Endothelial cell of umbilical vein (primary cell): Measurements from ENCODE around the gene SNCB. TPM values are rescaled to one million over a fixed set of nuclear protein-coding genes. Genes with fewer than 3 reads are reported as not detected.

Source experiments
- BruUV-seq: library from RNA; stranded (reverse); fragments of 400-500 nt; replicated peaks from 2 replicates; lab custom pipeline; 2021; lab: Mats Ljungman, UMichigan
- CTCF ChIA-PET: fragments of 300-600, 350-600 bp; sonication (Branson Sonifier 250); formaldehyde crosslinking; loops from one replicate; lab custom pipeline; 2021; ENCODE audit warnings: antibody characterized with exemption, inconsistent platforms; lab: Charles Lee
- POLR2A ChIA-PET: fragments of 300-600, 350-600 bp; sonication (Branson Sonifier 250); formaldehyde crosslinking; loops from one replicate; lab custom pipeline; 2021; ENCODE audit warnings: antibody characterized with exemption, inconsistent platforms; lab: Charles Lee
- DNase-seq: peaks from one replicate; pipeline ENCODE4 v3.0.0-alpha.2; 2011; ENCODE audit warnings: low read depth, low spot score
- FAIRE-seq: peaks from 2 replicates; lab custom pipeline; 2011; peaks lifted over from hg19 to GRCh38; lab: Jason Lieb, UNC
- H2AFZ ChIP-seq: 2 replicates; pipeline ENCODE4 v1.6.0; 2012; ENCODE audit warnings: low read depth, low read length, control low read depth, inconsistent platforms
- H3K27ac ChIP-seq: 2 replicates; pipeline ENCODE4 v1.5.1; 2011; ENCODE audit warnings: low read depth, mild to moderate bottlenecking, control low read depth, low read length, moderate library complexity; ENCODE audit not compliant: insufficient read depth
- H3K27me3 ChIP-seq, 2 experiments: 2 replicates each; pipeline versions ENCODE4 v1.6.0 to v1.6.1; 2011; ENCODE audit warnings: low read length in 2 of 2, mixed read lengths in 1 of 2; ENCODE audit not compliant: control insufficient read depth in 2 of 2, insufficient read depth in 2 of 2
- H3K36me3 ChIP-seq, 2 experiments: 2 replicates in 1 of 2; 3 replicates in 1 of 2; pipeline ENCODE4 v1.5.1; 2011; ENCODE audit warnings: low read length in 2 of 2, mild to moderate bottlenecking in 1 of 2, moderate library complexity in 1 of 2; ENCODE audit not compliant: control insufficient read depth in 2 of 2, insufficient read depth in 2 of 2; ENCODE audit errors: extremely low read depth in 1 of 2
- H3K4me1 ChIP-seq: 3 replicates; pipeline ENCODE4 v1.5.1; 2011; ENCODE audit warnings: mild to moderate bottlenecking, low read length; ENCODE audit not compliant: control insufficient read depth, insufficient read depth; ENCODE audit errors: extremely low read depth
- H3K4me2 ChIP-seq: 2 replicates; pipeline ENCODE4 v1.6.1; 2011; ENCODE audit warnings: low read length, control low read depth, mixed read lengths; ENCODE audit not compliant: insufficient read depth
- H3K4me3 ChIP-seq, 3 experiments: fragments of 200-600 bp in 1 of 3; sonication (generic), shearing (Covaris generic) in 1 of 3; replicated peaks in 1 of 3; 2 replicates each; pipeline ENCODE4 v1.5.1; 2011 to 2016; ENCODE audit warnings: control low read depth in 3 of 3, low read length in 3 of 3, mild to moderate bottlenecking in 2 of 3, inconsistent platforms in 1 of 3, low read depth in 1 of 3, moderate library complexity in 1 of 3; ENCODE audit not compliant: insufficient read depth in 1 of 3
- H3K79me2 ChIP-seq: 2 replicates; pipeline ENCODE4 v1.6.0; 2012; ENCODE audit warnings: low read length, inconsistent platforms; ENCODE audit not compliant: control insufficient read depth, insufficient read depth
- H3K9ac ChIP-seq: replicated peaks from 2 replicates; pipeline ENCODE3; 2011; ENCODE audit warnings: low read length, control low read depth; ENCODE audit not compliant: insufficient read depth; ENCODE audit errors: extremely low read depth
- H3K9me1 ChIP-seq: replicated peaks from 3 replicates; pipeline ENCODE4 v1.6.0; 2011; ENCODE audit warnings: mild to moderate bottlenecking, low read length; ENCODE audit not compliant: control insufficient read depth, insufficient read depth; ENCODE audit errors: extremely low read depth
- H3K9me3 ChIP-seq: replicated peaks from 2 replicates; pipeline ENCODE4 v1.5.1; 2012; ENCODE audit warnings: low read length, inconsistent platforms; ENCODE audit not compliant: control insufficient read depth, insufficient read depth
- H4K20me1 ChIP-seq: replicated peaks from 2 replicates; pipeline ENCODE3; 2011; ENCODE audit warnings: mild to moderate bottlenecking, low read length; ENCODE audit not compliant: control insufficient read depth, insufficient read depth; ENCODE audit errors: extremely low read depth
- CTCF ChIP-seq, 2 donors: IDR thresholded peaks; 1 replicate in 1 of 2; 2 replicates in 1 of 2; pipeline ENCODE4 v1.5.1; 2011; ENCODE audit warnings: low read length in 2 of 2, mild to moderate bottlenecking in 2 of 2, moderate library complexity in 2 of 2, control low read depth in 1 of 2, inconsistent platforms in 1 of 2, low read depth in 1 of 2; ENCODE audit not compliant: insufficient read depth in 1 of 2; ENCODE audit errors: extremely low read depth in 1 of 2
- EZH2 ChIP-seq: IDR thresholded peaks from 2 replicates; pipeline ENCODE4 v1.6.1; 2012; ENCODE audit warnings: borderline replicate concordance, low read depth, mild to moderate bottlenecking, moderate library complexity, low read length, inconsistent platforms; ENCODE audit not compliant: severe bottlenecking
- FOS ChIP-seq: IDR thresholded peaks from 2 replicates; pipeline ENCODE4 v1.6.1; 2011; ENCODE audit warnings: mild to moderate bottlenecking, low read length, moderate library complexity, borderline replicate concordance; ENCODE audit not compliant: insufficient read depth
- GATA2 ChIP-seq: IDR thresholded peaks from 2 replicates; pipeline ENCODE4 v1.7.0; 2011; ENCODE audit warnings: low read depth, mild to moderate bottlenecking, moderate library complexity, mixed read lengths, low read length; ENCODE audit not compliant: insufficient read length, insufficient read depth
- JUN ChIP-seq: IDR thresholded peaks from 2 replicates; pipeline ENCODE4 v1.6.1; 2011; ENCODE audit warnings: borderline replicate concordance, low read depth; ENCODE audit not compliant: insufficient read length, insufficient read depth
- MAX ChIP-seq: IDR thresholded peaks from 2 replicates; pipeline ENCODE4 v1.6.1; 2011; ENCODE audit not compliant: insufficient read depth, insufficient read length
- MYC ChIP-seq: IDR thresholded peaks from one replicate; pipeline ENCODE4 v1.6.1; 2011; ENCODE audit warnings: mild to moderate bottlenecking, low read depth, low read length
- POLR2A ChIP-seq: IDR thresholded peaks from 2 replicates; pipeline ENCODE4 v1.6.1; 2012; ENCODE audit warnings: low read depth, mild to moderate bottlenecking, control low read depth, low read length
- POLR2AphosphoS5 ChIP-seq: IDR thresholded peaks from 2 replicates; pipeline ENCODE4 v1.6.1; 2012; ENCODE audit warnings: low read depth, mild to moderate bottlenecking, control low read depth, low read length, moderate library complexity; ENCODE audit not compliant: insufficient read depth
- dilution Hi-C: fragments of 300-500 bp; cut with MboI; formaldehyde crosslinking; loops from one replicate; pipeline ENCODE4 v1.15.0; 2019; ENCODE audit warnings: low sequenced_read_pairs; ENCODE audit not compliant: extremely low pct_ligation_motif_present
- intact Hi-C: fragments of 100-400 bp; cut with micrococcal nuclease; formaldehyde crosslinking; loops from one replicate; pipeline ENCODE4 v1.10.0; 2022
- polyA plus RNA-seq, 4 experiments: library from polyadenylated mRNA; depleted of rRNA in 3 of 4; stranded (reverse) in 3 of 4; unstranded in 1 of 4; fragments of >200 nt; gene quantifications; 2 replicates each; pipeline versions ENCODE4 v1.2.1 to v1.2.3, GENCODE V29; 2011 to 2012; ENCODE audit warnings: missing spikeins in 1 of 4
- total RNA-seq: library from RNA; stranded (reverse); gene quantifications from 2 replicates; pipeline ENCODE4 v1.2.3, GENCODE V29; 2021

SNCB gene
- total and polyA plus RNA-seq, 2 donors (not counting 3 experiments of a cell fraction or from before 2014, with no cell fraction given), result 0.08 TPM; not detected in 1

DNA sequence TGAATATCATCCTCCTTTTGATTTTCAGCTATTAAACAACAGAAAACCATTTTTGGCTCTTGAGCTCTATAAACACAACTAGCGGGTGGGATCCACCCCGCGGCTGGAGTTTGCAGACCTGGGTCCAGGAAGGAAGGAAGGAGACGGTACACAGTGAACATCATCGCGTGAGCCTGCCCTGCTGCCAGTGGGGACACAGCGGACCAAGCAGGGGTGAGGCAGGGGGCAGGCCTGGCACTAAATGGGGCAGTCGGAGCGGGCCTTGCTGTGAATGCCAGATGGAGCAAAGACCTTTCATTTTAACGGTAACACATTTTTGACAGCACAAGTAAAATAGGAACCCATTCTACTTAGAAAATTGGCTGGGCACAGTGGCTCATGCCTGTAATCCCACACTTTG, 31.3 kb upstream of the SNCB start:
- dilution Hi-C loops (no loop called here), intact Hi-C loops (loop anchor here (1.0 to 10.0 kb wide), 5 partner anchors 39 to 933 kb away; no protein-coding TSS in a partner anchor)
- H3K27me3 ChIP-seq, result peaks cover 0 to 10% of the 10 kb centered on the region in 2 experiments
- no peak overlapping the region for H3K27ac ChIP-seq
- no peak overlapping the region for H3K4me2 ChIP-seq
- TF ChIP-seq JUN, result no peak
- TF ChIP-seq EZH2, result no peak
- TF ChIP-seq MYC, result no peak
- TF ChIP-seq FOS, result no peak
- no peak for TF ChIP-seq GATA2
- TF ChIP-seq POLR2A, result no peak
- TF ChIP-seq POLR2AphosphoS5, result no peak
- TF ChIP-seq CTCF (IDR thresholded peaks at IDR 0.05; ENCODE audit: extremely low read depth in 1 of 2, insufficient read depth in 1 of 2, low read depth in 1 of 2, low read length in 2 of 2), result no peak
- TF ChIP-seq MAX, result no peak
- H3K4me1 ChIP-seq, result no peaks in the 10 kb centered on the region
- no peak for DNase-seq
- H4K20me1 ChIP-seq, result no peaks in the 10 kb centered on the region
- H3K9ac ChIP-seq, result no peak overlapping the region
- no peaks in the 10 kb centered on the region for H3K9me1 ChIP-seq
- BruUV-seq, result no TSS peak
- H2AFZ ChIP-seq, result no peak overlapping the region
- CTCF ChIA-PET, result interaction anchor here (0.6 to 3.3 kb wide), 23 partner anchors 8 to 932 kb away, joined by 3 to 113 read pairs (median 11); partner anchors contain the start of genes EIF4E1B, HK3 and SNCB
- peaks cover 0 to 6% of the 10 kb centered on the region in 2 experiments for H3K36me3 ChIP-seq
- POLR2A ChIA-PET, result no interaction called here
- H3K4me3 ChIP-seq, result no peak overlapping the region
- no peaks in the 10 kb centered on the region for H3K9me3 ChIP-seq
- no peaks in the 10 kb centered on the region for H3K79me2 ChIP-seq
- FAIRE-seq, result no peak
